Ramos (cell line): ENCODE measurements around the gene FAH.
"Not testable (repeated sequence)": the region's sequence is repeated elsewhere in the genome, so short reads cannot be mapped to it uniquely, and the experiment has no call there.

Experiments used
- in situ Hi-C: fragments of 300-500 bp; cut with MboI; formaldehyde crosslinking; loops from one replicate; pipeline ENCODE4 v1.14.3; 2022; ENCODE audit warnings: low sequenced_read_pairs; ENCODE audit not compliant: unreplicated experiment

FAH gene

DNA sequence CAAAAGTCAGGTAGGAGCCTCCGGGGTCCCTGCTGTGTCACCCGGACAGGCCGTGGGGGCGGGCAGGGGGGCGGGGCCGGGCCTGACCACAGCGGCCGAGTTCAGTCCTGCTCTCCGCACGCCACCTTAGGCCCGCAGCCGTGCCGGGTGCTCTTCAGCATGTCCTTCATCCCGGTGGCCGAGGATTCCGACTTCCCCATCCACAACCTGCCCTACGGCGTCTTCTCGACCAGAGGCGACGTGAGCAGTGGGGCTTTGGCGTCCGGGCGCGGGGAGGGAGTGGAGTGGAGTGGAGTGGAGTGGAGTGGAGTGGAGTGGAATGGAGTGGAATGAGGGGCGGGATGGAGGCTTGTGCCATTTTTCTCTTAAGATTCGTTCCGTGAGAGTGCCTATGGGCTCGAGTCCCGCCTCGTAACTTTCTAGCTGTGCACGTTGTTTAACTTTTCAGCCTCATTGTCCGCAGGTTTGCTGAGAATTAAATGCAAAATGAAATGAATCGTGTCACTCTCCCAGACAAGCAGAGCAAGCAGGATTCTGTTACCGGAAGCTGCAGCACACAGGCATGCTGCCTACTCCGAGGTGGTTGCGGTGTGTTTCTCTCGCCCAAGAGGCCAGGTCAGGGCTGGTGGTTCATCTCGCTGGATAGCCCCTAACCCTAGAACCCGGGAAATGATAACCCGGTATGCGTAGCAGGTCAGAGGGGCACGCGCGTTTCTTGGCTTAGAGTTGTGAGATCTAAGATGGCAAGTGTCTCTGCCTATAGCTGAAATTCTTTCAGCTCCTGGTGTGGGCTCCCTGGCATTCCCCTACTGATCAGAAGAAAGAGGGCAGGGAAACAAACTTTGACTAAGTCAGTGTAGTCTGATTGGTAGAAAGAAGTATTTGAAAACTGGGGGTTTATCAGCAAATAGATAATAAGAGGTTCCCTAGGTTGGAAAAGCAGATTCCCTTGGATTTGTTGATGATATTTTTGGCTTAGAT, at the start of gene FAH:
Gene FAH (plus strand): TSS at position 104 of the 981 bp plus-strand sequence. CDS start 56 bp downstream, at position 160.
- in situ Hi-C loops = no loop called here

DNA sequence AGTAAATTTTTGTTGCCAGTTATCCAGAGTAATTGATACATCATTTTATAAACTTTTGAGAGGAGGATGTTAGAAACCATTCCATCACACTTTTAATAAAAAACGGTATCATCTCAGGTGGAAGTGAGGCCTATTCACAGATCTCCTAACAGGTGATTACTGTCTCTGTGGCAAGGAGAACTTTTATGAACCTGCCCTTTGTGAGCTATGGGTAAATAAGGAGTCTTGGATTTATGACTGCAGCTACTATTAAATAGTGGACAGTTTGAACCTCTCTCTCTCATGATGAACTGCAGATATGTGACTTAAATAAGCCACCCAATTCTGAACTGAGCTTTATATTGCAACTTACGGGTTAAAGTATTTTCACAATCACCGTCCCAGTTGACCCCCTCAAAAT, 47.6 kb upstream of the FAH start:
- in situ Hi-C loops = no loop called here

DNA sequence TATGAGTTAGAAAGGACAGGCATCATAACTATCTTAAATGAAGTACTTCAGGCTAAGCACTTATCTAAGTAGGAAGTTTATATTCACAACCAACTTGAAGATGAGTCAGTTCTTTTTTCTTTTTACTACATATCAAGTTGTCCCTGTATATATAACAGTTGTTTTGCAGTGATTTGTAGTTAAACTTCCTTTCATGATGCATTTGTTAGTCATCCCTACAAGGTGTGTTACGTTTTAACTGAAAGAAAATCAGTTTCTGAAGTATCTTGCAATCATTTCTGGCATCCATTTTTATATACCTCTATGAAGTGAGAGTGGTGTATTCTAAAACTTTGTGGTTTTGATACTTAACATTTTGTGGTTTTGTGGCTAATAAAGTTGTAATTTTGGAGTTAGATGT, 47.2 kb upstream of the FAH start:
- in situ Hi-C loops = no loop called here

DNA sequence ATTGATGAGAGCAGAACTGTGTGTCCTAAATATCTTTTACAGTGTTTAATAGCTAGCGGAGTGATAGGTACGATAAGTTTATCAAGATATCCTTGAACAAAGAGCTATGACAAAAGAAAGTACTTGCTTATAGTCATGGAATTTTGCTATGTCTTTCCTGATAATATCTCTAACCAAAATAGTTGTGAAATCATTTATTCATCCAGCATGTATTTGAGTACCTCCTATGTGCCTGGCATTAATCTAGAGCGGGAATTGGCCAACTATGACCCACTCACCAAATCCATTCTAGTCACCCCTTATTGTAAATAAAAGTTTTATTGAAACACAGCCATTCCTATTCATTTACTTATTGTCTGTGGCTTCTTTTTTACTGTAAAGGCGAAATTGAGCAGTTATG, 46.7 kb upstream of the FAH start:
- in situ Hi-C loops = no loop called here

DNA sequence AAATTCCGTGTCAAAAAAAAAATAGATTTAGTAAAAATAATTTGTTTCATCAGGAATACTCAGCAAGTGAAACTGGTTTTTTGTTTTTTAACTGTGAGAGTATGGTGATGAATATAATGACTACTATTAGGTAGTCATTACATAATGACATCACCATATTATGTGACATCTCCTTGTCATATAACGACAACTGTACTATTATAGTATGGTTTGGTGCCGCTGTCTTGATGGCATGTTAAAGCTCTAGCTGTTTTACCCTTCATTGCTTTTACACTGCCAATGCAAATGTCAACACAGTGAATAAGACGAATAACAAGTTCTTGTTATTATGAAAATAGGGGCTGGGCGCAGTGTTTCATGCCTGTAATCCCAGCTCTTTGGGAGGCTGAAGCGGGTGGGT, 45.6 kb upstream of the FAH start:
- in situ Hi-C loops = no loop called here

DNA sequence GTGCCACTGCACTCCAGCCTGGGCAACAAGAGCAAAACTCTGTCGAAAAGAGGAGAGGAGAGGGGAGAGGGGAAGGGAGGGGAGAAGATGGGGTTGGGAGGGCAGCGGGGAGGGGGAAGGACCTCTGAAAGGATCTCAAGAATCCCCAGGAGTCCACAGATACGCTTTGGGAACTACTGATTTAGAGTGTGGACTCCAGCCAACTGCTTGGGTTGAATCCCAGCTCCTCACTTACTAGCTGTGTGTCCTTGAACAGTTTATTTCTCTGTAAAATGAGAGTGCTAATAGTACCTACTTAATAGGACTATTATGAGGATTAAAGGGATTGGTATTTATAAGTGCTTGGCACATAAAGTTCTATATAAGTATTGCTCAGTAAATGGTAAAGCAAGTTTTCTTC, 45.0 kb upstream of the FAH start:
- in situ Hi-C loops = no loop called here

DNA sequence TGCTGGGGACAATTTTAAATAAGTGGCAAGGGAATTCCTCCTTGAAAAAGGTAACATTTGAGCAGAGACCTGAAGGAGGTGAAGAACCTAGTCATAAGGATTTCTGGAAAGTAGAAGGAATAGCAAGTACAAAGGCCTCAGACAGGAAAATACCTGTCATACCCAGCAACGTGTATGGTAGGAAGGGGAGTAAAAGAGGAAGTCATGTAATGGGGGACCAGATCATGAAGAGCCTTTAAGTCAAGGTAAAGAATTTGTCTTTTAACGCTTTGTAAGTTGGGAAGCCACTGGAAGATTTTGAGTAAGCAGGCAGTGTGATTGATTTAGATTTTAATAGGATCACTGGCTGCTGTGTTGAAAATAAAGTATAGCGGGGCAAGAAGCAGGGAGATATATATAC, 43.4 kb upstream of the FAH start:
- in situ Hi-C loops = no loop called here

DNA sequence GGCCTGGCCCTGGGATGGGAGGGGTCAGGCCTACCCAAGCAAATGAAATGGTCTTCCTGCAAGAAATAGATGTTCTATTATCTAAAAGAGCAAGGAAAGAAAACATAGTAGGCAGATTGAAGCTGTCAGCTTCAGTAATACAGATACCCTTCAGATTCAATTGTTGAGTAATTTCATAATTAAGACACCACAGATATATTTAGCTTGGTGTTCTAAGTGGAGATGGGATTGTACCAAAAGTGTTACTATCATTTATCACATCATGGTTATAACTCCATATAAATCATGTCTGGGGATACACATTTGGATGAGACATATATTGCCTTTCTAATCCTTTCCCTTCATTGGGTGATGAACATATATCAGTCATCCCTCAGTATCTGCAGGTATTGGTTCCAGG, 41.9 kb upstream of the FAH start:
- in situ Hi-C loops = no loop called here

GRCh38 chr15:80114114-80114513, 38.7 kb upstream of the FAH start:
- in situ Hi-C loops = no loop called here

GRCh38 chr15:80115021-80115420, 37.8 kb upstream of the FAH start:
- in situ Hi-C loops = no loop called here

- in situ Hi-C loops = no loop called here
These were observed 33.8 kb upstream of the FAH start for GRCh38 chr15:80118956-80119355.

- in situ Hi-C loops = no loop called here
These were observed 32.2 kb upstream of the FAH start for GRCh38 chr15:80120636-80121035.

DNA sequence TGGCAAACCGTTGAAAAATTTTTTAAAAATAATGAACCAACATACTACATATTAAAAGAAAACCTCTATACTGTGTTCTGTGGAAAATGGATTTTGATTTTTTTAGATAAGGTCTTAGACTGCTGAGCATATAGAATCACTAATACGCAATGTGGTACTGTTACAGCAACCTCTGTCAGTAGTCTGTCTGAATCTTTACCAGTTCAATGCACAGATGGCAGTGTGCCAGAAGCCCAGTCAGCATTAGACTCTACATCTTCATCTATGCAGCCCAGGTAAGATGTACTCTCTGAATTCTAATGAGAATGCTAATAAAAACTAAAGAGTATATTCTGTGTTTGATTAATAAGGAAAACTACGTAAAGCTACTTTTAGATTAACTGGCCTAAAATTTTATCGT, 31.3 kb upstream of the FAH start:
- in situ Hi-C loops = no loop called here

DNA sequence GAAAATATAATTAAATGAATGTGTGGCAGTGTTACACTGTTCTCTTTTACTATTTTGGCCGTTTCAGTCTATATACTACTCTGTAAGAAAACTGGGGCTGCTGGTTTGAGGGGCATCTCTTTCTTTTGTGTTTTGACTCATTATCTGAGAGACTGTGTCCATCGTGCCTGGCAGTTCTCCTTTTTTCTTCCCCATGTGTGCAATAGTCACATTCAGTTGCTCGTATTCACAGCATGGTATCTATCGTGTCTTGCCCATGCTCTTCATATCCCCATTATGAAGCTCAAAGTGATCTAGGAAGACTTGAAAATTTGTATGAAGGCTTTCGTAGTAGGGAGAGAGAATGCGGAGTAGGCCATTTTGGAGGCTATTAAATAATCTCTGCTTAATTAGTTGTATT, 29.8 kb upstream of the FAH start:
- in situ Hi-C loops = no loop called here

- in situ Hi-C loops = not testable (repeated sequence)
These were observed 25.5 kb upstream of the FAH start for GRCh38 chr15:80127253-80127652.

DNA sequence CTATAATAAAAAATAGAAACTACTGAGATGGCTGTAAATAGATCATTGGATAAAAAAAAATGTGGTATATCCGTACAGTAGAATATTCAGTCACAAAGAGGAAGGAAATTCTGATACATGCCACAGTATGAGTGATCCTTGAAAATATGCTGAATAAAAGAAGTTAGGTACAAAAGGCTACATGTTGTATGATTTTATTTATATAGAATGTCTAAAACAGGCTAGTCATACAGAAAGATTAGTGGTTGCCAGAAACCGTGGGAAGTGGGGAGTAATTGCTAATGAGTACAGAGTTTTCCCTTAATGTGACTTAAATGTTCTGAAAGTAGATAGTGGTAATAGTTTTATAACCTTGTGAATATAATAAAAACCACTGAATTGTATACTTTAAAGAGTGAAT, 24.9 kb upstream of the FAH start:
- in situ Hi-C loops = no loop called here

- in situ Hi-C loops = no loop called here
These were observed 20.4 kb upstream of the FAH start for GRCh38 chr15:80132382-80132781.

GRCh38 chr15:80136854-80137253, 15.9 kb upstream of the FAH start:
- in situ Hi-C loops = no loop called here

DNA sequence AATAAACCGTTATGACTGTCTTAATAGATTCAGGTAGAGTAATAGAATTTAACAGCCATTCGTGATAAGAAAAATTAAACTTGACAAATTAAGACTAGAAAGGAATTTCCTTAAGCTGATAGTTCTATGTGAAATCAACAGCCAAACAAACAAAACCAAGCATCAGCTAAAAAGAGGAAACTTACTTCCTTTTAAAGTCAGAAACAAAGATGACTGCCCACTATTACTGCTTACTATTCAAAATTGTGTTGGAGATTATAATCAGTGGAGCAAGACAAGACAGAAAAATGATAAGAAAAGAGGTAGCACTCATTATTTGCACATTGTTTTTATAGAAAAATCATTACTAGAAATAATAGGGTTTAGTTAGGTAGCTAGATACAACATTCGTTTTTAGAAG, 13.8 kb upstream of the FAH start:
- in situ Hi-C loops = no loop called here

GRCh38 chr15:80140909-80141308, 11.9 kb upstream of the FAH start:
- in situ Hi-C loops = no loop called here

- in situ Hi-C loops = no loop called here
These were observed 10.7 kb upstream of the FAH start for GRCh38 chr15:80141916-80142598.

GRCh38 chr15:80142646-80143045, 10.2 kb upstream of the FAH start:
- in situ Hi-C loops = no loop called here
